MCF 10A (cell line): Measurements from ENCODE around the gene DYRK4. TPM values are rescaled to one million over a fixed set of nuclear protein-coding genes. Genes with fewer than 3 reads are reported as not detected.
A peak's percentile ranks its signal among the peaks of the same experiment; 100 is the strongest.

Source experiments
- BruUV-seq: library from RNA; stranded (reverse); fragments of 400-500 nt; replicated peaks from 2 replicates; lab custom pipeline; 2021; lab: Mats Ljungman, UMichigan
- CTCF ChIA-PET: fragments of 300-600 bp; sonication (Branson Sonifier 250); formaldehyde crosslinking; extraction: SDS; loops from one replicate; lab custom pipeline; 2021; ENCODE audit warnings: antibody characterized with exemption, inconsistent platforms; lab: Yijun Ruan, JAX
- POLR2A ChIA-PET: fragments of 300-600, 350-650 bp; sonication (Branson Sonifier 250); formaldehyde crosslinking; extraction: SDS; loops from one replicate; lab custom pipeline; 2020; ENCODE audit warnings: antibody characterized with exemption, inconsistent platforms; lab: Yijun Ruan, JAX
- DNase-seq: peaks from one replicate; pipeline ENCODE4 v3.0.0-alpha.2; 2018; ENCODE audit not compliant: unreplicated experiment
- H3K27ac Mint-ChIP-seq: one replicate; pipeline ENCODE4 v1.8.0; 2022; ENCODE audit warnings: mild to moderate bottlenecking, low read depth, mixed read lengths; ENCODE audit not compliant: unreplicated experiment
- H3K27me3 Mint-ChIP-seq: one replicate; pipeline ENCODE4 v1.8.0; 2022; ENCODE audit warnings: mixed read lengths; ENCODE audit not compliant: insufficient read depth, unreplicated experiment
- H3K36me3 Mint-ChIP-seq: one replicate; pipeline ENCODE4 v1.8.0; 2022; ENCODE audit warnings: mild to moderate bottlenecking, moderate library complexity, mixed read lengths; ENCODE audit not compliant: insufficient read depth, unreplicated experiment
- H3K4me1 Mint-ChIP-seq: one replicate; pipeline ENCODE4 v1.8.0; 2022; ENCODE audit warnings: mixed read lengths; ENCODE audit not compliant: insufficient read depth, unreplicated experiment
- H3K4me3 Mint-ChIP-seq: one replicate; pipeline ENCODE4 v1.8.0; 2022; ENCODE audit warnings: mild to moderate bottlenecking, moderate library complexity, mixed read lengths; ENCODE audit not compliant: unreplicated experiment
- H3K9me3 Mint-ChIP-seq: one replicate; pipeline ENCODE4 v1.8.0; 2022; ENCODE audit warnings: mixed read lengths; ENCODE audit not compliant: unreplicated experiment
- intact Hi-C: fragments of 100-400 bp; cut with micrococcal nuclease; formaldehyde crosslinking; loops from 2 replicates; pipeline ENCODE4 v1.14.1; 2022
- total RNA-seq: library from RNA; stranded (reverse); gene quantifications from 2 replicates; pipeline ENCODE4 v1.2.3, GENCODE V29; 2022
- TF ChIP-seq, protein P1 (sequence below): fragments of 200-600 bp; IDR thresholded peaks from one replicate; pipeline ENCODE4 v1.8.0; 2022; ENCODE audit warnings: antibody characterized with exemption, mild to moderate bottlenecking; ENCODE audit not compliant: unreplicated experiment

The DYRK4 gene
- total RNA-seq, 1 experiment from 2014 or later, result 77.9 TPM

- peaks cover 44% of the 10 kb centered on the region for H3K27me3 Mint-ChIP-seq
- intact Hi-C loops, result no loop called here
- no peak for DNase-seq
- no peaks in the 10 kb centered on the region for H3K9me3 Mint-ChIP-seq
- H3K4me1 Mint-ChIP-seq, result no peaks in the 10 kb centered on the region
- no peak overlapping the region for H3K4me3 Mint-ChIP-seq
- no peaks in the 10 kb centered on the region for H3K36me3 Mint-ChIP-seq
- ChIA-PET CTCF (interaction anchor here (0.6 to 7.2 kb wide), 9 partner anchors 13 to 296 kb away, joined by 3 to 57 read pairs (median 4); partner anchors contain the start of genes AKAP3 and NDUFA9), POLR2A (no interaction called here)
- BruUV-seq, result no TSS peak
- H3K27ac Mint-ChIP-seq, result no peak overlapping the region
- TF ChIP-seq, protein P1, sequence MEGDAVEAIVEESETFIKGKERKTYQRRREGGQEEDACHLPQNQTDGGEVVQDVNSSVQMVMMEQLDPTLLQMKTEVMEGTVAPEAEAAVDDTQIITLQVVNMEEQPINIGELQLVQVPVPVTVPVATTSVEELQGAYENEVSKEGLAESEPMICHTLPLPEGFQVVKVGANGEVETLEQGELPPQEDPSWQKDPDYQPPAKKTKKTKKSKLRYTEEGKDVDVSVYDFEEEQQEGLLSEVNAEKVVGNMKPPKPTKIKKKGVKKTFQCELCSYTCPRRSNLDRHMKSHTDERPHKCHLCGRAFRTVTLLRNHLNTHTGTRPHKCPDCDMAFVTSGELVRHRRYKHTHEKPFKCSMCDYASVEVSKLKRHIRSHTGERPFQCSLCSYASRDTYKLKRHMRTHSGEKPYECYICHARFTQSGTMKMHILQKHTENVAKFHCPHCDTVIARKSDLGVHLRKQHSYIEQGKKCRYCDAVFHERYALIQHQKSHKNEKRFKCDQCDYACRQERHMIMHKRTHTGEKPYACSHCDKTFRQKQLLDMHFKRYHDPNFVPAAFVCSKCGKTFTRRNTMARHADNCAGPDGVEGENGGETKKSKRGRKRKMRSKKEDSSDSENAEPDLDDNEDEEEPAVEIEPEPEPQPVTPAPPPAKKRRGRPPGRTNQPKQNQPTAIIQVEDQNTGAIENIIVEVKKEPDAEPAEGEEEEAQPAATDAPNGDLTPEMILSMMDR, result no peak
These were observed 41.4 kb downstream of the DYRK4 start for GRCh38 chr12:4603421-4603820.

- H3K4me3 Mint-ChIP-seq, result no peak overlapping the region
- ChIA-PET POLR2A (interaction anchor here (1.5 to 2.8 kb wide), 2 partner anchors 23 to 45 kb away, joined by 5 to 27 read pairs; partner anchors contain the start of genes AKAP3 and NDUFA9), CTCF (interaction anchor here (0.6 to 7.2 kb wide), 16 partner anchors 11 to 510 kb away, joined by 3 to 57 read pairs (median 4); partner anchors contain the start of genes AKAP3 and NDUFA9)
- no peaks in the 10 kb centered on the region for H3K9me3 Mint-ChIP-seq
- peaks cover 44% of the 10 kb centered on the region for H3K27me3 Mint-ChIP-seq
- no peak for DNase-seq
- TF ChIP-seq, protein P1, result no peak
- intact Hi-C loops, result loop anchor here (1.0 kb wide), 2 partner anchors 45 to 154 kb away; partner anchors contain the start of genes AKAP3 and NDUFA9
- no peaks in the 10 kb centered on the region for H3K4me1 Mint-ChIP-seq
- H3K36me3 Mint-ChIP-seq, result no peaks in the 10 kb centered on the region
- no TSS peak for BruUV-seq
- no peak overlapping the region for H3K27ac Mint-ChIP-seq
These were observed 41.9 kb downstream of the DYRK4 start for GRCh38 chr12:4603946-4604345.

GRCh38 chr12:4604684-4605193 lies 42.7 kb downstream of the DYRK4 start:
- no peaks in the 10 kb centered on the region for H3K4me1 Mint-ChIP-seq
- H3K36me3 Mint-ChIP-seq, result peaks cover 3% of the 10 kb centered on the region
- intact Hi-C loops, result loop anchor here (1.0 kb wide), 2 partner anchors 45 to 154 kb away; partner anchors contain the start of genes AKAP3 and NDUFA9
- DNase-seq, result peak; percentile 88
- peak overlapping the region; percentile 94 for H3K27ac Mint-ChIP-seq
- peak overlapping the region; percentile 98 for H3K4me3 Mint-ChIP-seq
- TF ChIP-seq, protein P1, result peak; percentile 97
- no peaks in the 10 kb centered on the region for H3K9me3 Mint-ChIP-seq
- peaks cover 44% of the 10 kb centered on the region for H3K27me3 Mint-ChIP-seq
- no TSS peak for BruUV-seq
- CTCF ChIA-PET, result interaction anchor here (0.6 to 7.2 kb wide), 22 partner anchors 8 to 207 kb away, joined by 3 to 57 read pairs (median 4); partner anchors contain the start of genes AKAP3 and NDUFA9
- POLR2A ChIA-PET, result interaction anchor here (1.1 to 2.8 kb wide), 3 partner anchors 22 to 54 kb away, joined by 5 to 27 read pairs (median 5); partner anchors contain the start of genes AKAP3 and NDUFA9

- CTCF ChIA-PET, result interaction anchor here (0.5 to 7.2 kb wide), 2 partner anchors 16 to 152 kb away, joined by 3 to 57 read pairs; no protein-coding TSS in a partner anchor
- Mint-ChIP-seq H3K36me3 (peaks cover 19% of the 10 kb centered on the region), H3K27me3 (peaks cover 28% of the 10 kb centered on the region), H3K4me1 (no peaks in the 10 kb centered on the region), H3K9me3 (no peaks in the 10 kb centered on the region), H3K27ac (no peak overlapping the region), H3K4me3 (no peak overlapping the region)
- DNase-seq, result no peak
- POLR2A ChIA-PET, result interaction anchor here (2.8 kb wide), 1 partner anchor 42 kb away, joined by 27 read pairs; the partner anchor contains the start of genes AKAP3 and NDUFA9
- intact Hi-C loops, result no loop called here
- no TSS peak for BruUV-seq
- TF ChIP-seq, protein P1, result no peak
These were observed 45.0 kb downstream of the DYRK4 start for GRCh38 chr12:4607056-4607455.
